ENCODE data around the gene MKNK2.

- TF ChIP-seq THAP11 (CRISPR knock-in tag; IDR thresholded peaks at IDR 0.05), result no peak
- no peak for TF ChIP-seq ZNF235 (CRISPR knock-in tag; IDR thresholded peaks at IDR 0.05; ENCODE audit: borderline replicate concordance)
- TF ChIP-seq ZNF44 (CRISPR knock-in tag; IDR thresholded peaks at IDR 0.05), result no peak
- TF ChIP-seq RELA (CRISPR knock-in tag; IDR thresholded peaks at IDR 0.05), result no peak
- no peak for TF ChIP-seq ZKSCAN1 (IDR thresholded peaks at IDR 0.05; ENCODE audit: low read length)
- no peak for TF ChIP-seq NFE2 (CRISPR knock-in tag; IDR thresholded peaks at IDR 0.05)
- TF ChIP-seq, protein P1, sequence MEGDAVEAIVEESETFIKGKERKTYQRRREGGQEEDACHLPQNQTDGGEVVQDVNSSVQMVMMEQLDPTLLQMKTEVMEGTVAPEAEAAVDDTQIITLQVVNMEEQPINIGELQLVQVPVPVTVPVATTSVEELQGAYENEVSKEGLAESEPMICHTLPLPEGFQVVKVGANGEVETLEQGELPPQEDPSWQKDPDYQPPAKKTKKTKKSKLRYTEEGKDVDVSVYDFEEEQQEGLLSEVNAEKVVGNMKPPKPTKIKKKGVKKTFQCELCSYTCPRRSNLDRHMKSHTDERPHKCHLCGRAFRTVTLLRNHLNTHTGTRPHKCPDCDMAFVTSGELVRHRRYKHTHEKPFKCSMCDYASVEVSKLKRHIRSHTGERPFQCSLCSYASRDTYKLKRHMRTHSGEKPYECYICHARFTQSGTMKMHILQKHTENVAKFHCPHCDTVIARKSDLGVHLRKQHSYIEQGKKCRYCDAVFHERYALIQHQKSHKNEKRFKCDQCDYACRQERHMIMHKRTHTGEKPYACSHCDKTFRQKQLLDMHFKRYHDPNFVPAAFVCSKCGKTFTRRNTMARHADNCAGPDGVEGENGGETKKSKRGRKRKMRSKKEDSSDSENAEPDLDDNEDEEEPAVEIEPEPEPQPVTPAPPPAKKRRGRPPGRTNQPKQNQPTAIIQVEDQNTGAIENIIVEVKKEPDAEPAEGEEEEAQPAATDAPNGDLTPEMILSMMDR (CRISPR knock-in tag; IDR thresholded peaks at IDR 0.05), result no peak
- TF ChIP-seq, protein P2, sequence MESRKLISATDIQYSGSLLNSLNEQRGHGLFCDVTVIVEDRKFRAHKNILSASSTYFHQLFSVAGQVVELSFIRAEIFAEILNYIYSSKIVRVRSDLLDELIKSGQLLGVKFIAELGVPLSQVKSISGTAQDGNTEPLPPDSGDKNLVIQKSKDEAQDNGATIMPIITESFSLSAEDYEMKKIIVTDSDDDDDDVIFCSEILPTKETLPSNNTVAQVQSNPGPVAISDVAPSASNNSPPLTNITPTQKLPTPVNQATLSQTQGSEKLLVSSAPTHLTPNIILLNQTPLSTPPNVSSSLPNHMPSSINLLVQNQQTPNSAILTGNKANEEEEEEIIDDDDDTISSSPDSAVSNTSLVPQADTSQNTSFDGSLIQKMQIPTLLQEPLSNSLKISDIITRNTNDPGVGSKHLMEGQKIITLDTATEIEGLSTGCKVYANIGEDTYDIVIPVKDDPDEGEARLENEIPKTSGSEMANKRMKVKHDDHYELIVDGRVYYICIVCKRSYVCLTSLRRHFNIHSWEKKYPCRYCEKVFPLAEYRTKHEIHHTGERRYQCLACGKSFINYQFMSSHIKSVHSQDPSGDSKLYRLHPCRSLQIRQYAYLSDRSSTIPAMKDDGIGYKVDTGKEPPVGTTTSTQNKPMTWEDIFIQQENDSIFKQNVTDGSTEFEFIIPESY (CRISPR knock-in tag; IDR thresholded peaks at IDR 0.05), result no peak
These were observed 16.1 kb downstream of the MKNK2 start for GRCh38 chr19:2034729-2035589.

All from HepG2 (cell line).